Upper lobe of right lung (tissue), 1 donor: ENCODE results near the gene PRKCE. TPM values are rescaled to one million over a fixed set of nuclear protein-coding genes. Genes with fewer than 3 reads are reported as not detected.

Experiments
- ATAC-seq: fragments of 200-7000 bp; cut with Tn5 transposase; one replicate; pipeline ENCODE4 v1.9.1; 2020; ENCODE audit warnings: mild to moderate bottlenecking, moderate library complexity
- DNase-seq: peaks from one replicate; pipeline ENCODE4 v3.0.0-alpha.2; 2020
- H3K27ac ChIP-seq: fragments of 200-600 bp; one replicate; pipeline ENCODE4 v1.8.0; 2022
- H3K27me3 ChIP-seq: fragments of 200-600 bp; one replicate; pipeline ENCODE4 v1.8.0; 2022; ENCODE audit warnings: mild to moderate bottlenecking
- H3K36me3 ChIP-seq: fragments of 200-600 bp; one replicate; pipeline ENCODE4 v1.8.0; 2022
- H3K4me1 ChIP-seq: fragments of 200-600 bp; one replicate; pipeline ENCODE4 v1.8.0; 2022
- H3K4me3 ChIP-seq: fragments of 200-600 bp; one replicate; pipeline ENCODE4 v1.8.0; 2022; ENCODE audit warnings: mild to moderate bottlenecking
- H3K9me3 ChIP-seq: fragments of 200-600 bp; one replicate; pipeline ENCODE4 v1.8.0; 2022
- CTCF ChIP-seq: fragments of 200-600 bp; IDR thresholded peaks from one replicate; pipeline ENCODE4 v1.8.0; 2022; ENCODE audit warnings: antibody characterized with exemption
- intact Hi-C: fragments of 100-400 bp; cut with DNase I; formaldehyde crosslinking; loops from one replicate; pipeline ENCODE4 v1.11.0; 2022
- total RNA-seq: library from RNA; stranded (reverse); fragmentation: NEBNext Ultra II Directional; extraction: Animal tissue kit (Norgen Biotek cat#: 25700); gene quantifications from one replicate; pipeline ENCODE4 v1.2.1, GENCODE V29; 2021
- donor health status: DM: no; HTN: yes; CAD: no; lungs with severe emphysema.

Gene PRKCE
- total RNA-seq, 1 donor from 2014 or later, result 65.6 TPM

GRCh38 chr2:46075848-46076247 lies 424.4 kb downstream of the PRKCE start:
- Histone ChIP-seq H3K36me3 (no peaks in the 10 kb centered on the region), H3K27ac (peak overlapping the region; percentile 55), H3K4me1 (peaks cover 16% of the 10 kb centered on the region), H3K4me3 (peak overlapping the region; percentile 12), H3K9me3 (no peaks in the 10 kb centered on the region), H3K27me3 (no peaks in the 10 kb centered on the region)
- TF ChIP-seq CTCF, result no peak
- no peak for ATAC-seq
- intact Hi-C loops, result no loop called here
- DNase-seq, result no peak

GRCh38 chr2:46076251-46076650 lies 424.8 kb downstream of the PRKCE start:
- no peaks in the 10 kb centered on the region for H3K9me3 ChIP-seq
- peak overlapping the region; percentile 55 for H3K27ac ChIP-seq
- H3K27me3 ChIP-seq, result no peaks in the 10 kb centered on the region
- DNase-seq (no peak), ATAC-seq (no peak)
- TF ChIP-seq CTCF, result no peak
- intact Hi-C loops, result no loop called here
- H3K36me3 ChIP-seq, result no peaks in the 10 kb centered on the region
- peaks cover 16% of the 10 kb centered on the region for H3K4me1 ChIP-seq
- H3K4me3 ChIP-seq, result peak overlapping the region; percentile 12

- DNase-seq, result no peak
- intact Hi-C loops, result no loop called here
- Histone ChIP-seq H3K27ac (peak overlapping the region; percentile 55), H3K27me3 (no peaks in the 10 kb centered on the region), H3K36me3 (no peaks in the 10 kb centered on the region), H3K4me3 (no peak overlapping the region), H3K4me1 (peaks cover 16% of the 10 kb centered on the region), H3K9me3 (no peaks in the 10 kb centered on the region)
- no peak for ATAC-seq
- TF ChIP-seq CTCF, result no peak
These were observed 425.4 kb downstream of the PRKCE start for GRCh38 chr2:46076875-46077274.

- H3K4me1 ChIP-seq, result peaks cover 14% of the 10 kb centered on the region
- no peaks in the 10 kb centered on the region for H3K36me3 ChIP-seq
- ATAC-seq (no peak), DNase-seq (no peak)
- H3K27me3 ChIP-seq, result no peaks in the 10 kb centered on the region
- no peak for TF ChIP-seq CTCF
- no peak overlapping the region for H3K27ac ChIP-seq
- no peaks in the 10 kb centered on the region for H3K9me3 ChIP-seq
- intact Hi-C loops, result no loop called here
- H3K4me3 ChIP-seq, result no peak overlapping the region
These were observed 426.1 kb downstream of the PRKCE start for GRCh38 chr2:46077522-46078107.

GRCh38 chr2:46079985-46080560 lies 428.6 kb downstream of the PRKCE start:
- Histone ChIP-seq H3K27ac (no peak overlapping the region), H3K4me3 (no peak overlapping the region), H3K36me3 (no peaks in the 10 kb centered on the region), H3K9me3 (no peaks in the 10 kb centered on the region), H3K4me1 (peaks cover 5% of the 10 kb centered on the region), H3K27me3 (no peaks in the 10 kb centered on the region)
- ATAC-seq (no peak), DNase-seq (no peak)
- intact Hi-C loops, result no loop called here
- TF ChIP-seq CTCF, result no peak
